OCI-LY3 (cell line): ENCODE measurements around the gene DOC2A.

Experiments
- H2AFZ ChIP-seq: fragments of 200-600, 300-600 bp; shearing (Covaris generic); 2 replicates; pipeline ENCODE4 v1.6.0; 2014; ENCODE audit warnings: antibody characterized with exemption, low read depth, low read length
- H3K27ac ChIP-seq: fragments of 200-600, 300-600 bp; sonication (generic); 2 replicates; pipeline ENCODE4 v1.5.1; 2014; ENCODE audit warnings: mild to moderate bottlenecking, low read length, moderate library complexity, mixed read lengths
- H3K27me3 ChIP-seq: fragments of 200-600, 300-600 bp; sonication (generic); 2 replicates; pipeline ENCODE4 v1.6.1; 2014; ENCODE audit warnings: low read depth, low read length, mixed read lengths
- H3K36me3 ChIP-seq: fragments of 200-600, 300-600 bp; sonication (generic); replicated peaks from 2 replicates; pipeline ENCODE3; 2014; ENCODE audit warnings: low read depth, low read length, mixed read lengths
- H3K4me1 ChIP-seq: fragments of 300-600, 200-600 bp; sonication (generic); 2 replicates; pipeline ENCODE4 v1.6.1; 2014; ENCODE audit warnings: low read length, mixed read lengths
- H3K4me2 ChIP-seq: fragments of 200-600, 300-600 bp; sonication (generic); 2 replicates; pipeline ENCODE4 v1.6.1; 2014; ENCODE audit warnings: low read length, mixed read lengths
- H3K4me3 ChIP-seq: fragments of 300-600, 200-600 bp; sonication (generic); 2 replicates; pipeline ENCODE4 v1.5.1; 2014; ENCODE audit warnings: antibody characterized with exemption, mild to moderate bottlenecking, low read length, moderate library complexity
- H3K79me2 ChIP-seq: fragments of 300-600, 200-600 bp; shearing (Covaris generic); 2 replicates; pipeline ENCODE4 v1.6.1; 2014; ENCODE audit warnings: mild to moderate bottlenecking, low read length, mixed read lengths
- H3K9ac ChIP-seq: fragments of 300-600, 200-600 bp; shearing (Covaris generic); 2 replicates; pipeline ENCODE4 v1.6.0; 2014; ENCODE audit warnings: mild to moderate bottlenecking, low read length, moderate library complexity
- H3K9me3 ChIP-seq: fragments of 200-600, 300-600 bp; shearing (Covaris generic); 2 replicates; pipeline ENCODE4 v1.6.1; 2014; ENCODE audit warnings: low read length, mixed read lengths; ENCODE audit not compliant: insufficient read depth
- H4K20me1 ChIP-seq: fragments of 200-600, 300-600 bp; sonication (generic); 2 replicates; pipeline ENCODE4 v1.6.1; 2016; ENCODE audit warnings: low read length, mixed read lengths; ENCODE audit not compliant: insufficient read depth
- CTCF ChIP-seq: fragments of 200-600, 300-600 bp; sonication (generic); IDR thresholded peaks from 2 replicates; pipeline ENCODE4 v1.5.1; 2014; ENCODE audit warnings: antibody characterized with exemption, low read length, low read depth
- EZH2phosphoT487 ChIP-seq: fragments of 200-600 bp; shearing (Covaris generic); IDR thresholded peaks from 2 replicates; pipeline ENCODE4 v1.6.1; 2018; ENCODE audit warnings: antibody characterized with exemption, mixed run types, low read depth

The DOC2A gene

GRCh38 chr16:29986931-29987330 lies 23.9 kb downstream of the DOC2A start:
- TF ChIP-seq CTCF (no peak), EZH2phosphoT487 (no peak)

GRCh38 chr16:29986231-29986630 lies 24.6 kb downstream of the DOC2A start:
- Histone ChIP-seq H2AFZ (no peak overlapping the region), H3K4me3 (no peak overlapping the region), H3K27me3 (no peaks in the 10 kb centered on the region), H3K4me1 (no peaks in the 10 kb centered on the region), H4K20me1 (no peaks in the 10 kb centered on the region), H3K36me3 (peaks cover 45% of the 10 kb centered on the region), H3K9me3 (no peaks in the 10 kb centered on the region), H3K9ac (no peak overlapping the region), H3K27ac (no peak overlapping the region), H3K4me2 (no peak overlapping the region), H3K79me2 (no peaks in the 10 kb centered on the region)
- TF ChIP-seq CTCF = no peak
- no peak for TF ChIP-seq EZH2phosphoT487

More at GRCh38 chr16:29986931-29987330, 23.9 kb downstream of the DOC2A start:
- Histone ChIP-seq H3K9me3 (no peaks in the 10 kb centered on the region), H2AFZ (no peak overlapping the region), H3K9ac (no peak overlapping the region), H3K4me1 (no peaks in the 10 kb centered on the region), H3K27ac (no peak overlapping the region), H3K36me3 (peaks cover 48% of the 10 kb centered on the region), H3K79me2 (no peaks in the 10 kb centered on the region), H3K4me3 (no peak overlapping the region), H3K4me2 (no peak overlapping the region), H3K27me3 (no peaks in the 10 kb centered on the region), H4K20me1 (no peaks in the 10 kb centered on the region)

DNA sequence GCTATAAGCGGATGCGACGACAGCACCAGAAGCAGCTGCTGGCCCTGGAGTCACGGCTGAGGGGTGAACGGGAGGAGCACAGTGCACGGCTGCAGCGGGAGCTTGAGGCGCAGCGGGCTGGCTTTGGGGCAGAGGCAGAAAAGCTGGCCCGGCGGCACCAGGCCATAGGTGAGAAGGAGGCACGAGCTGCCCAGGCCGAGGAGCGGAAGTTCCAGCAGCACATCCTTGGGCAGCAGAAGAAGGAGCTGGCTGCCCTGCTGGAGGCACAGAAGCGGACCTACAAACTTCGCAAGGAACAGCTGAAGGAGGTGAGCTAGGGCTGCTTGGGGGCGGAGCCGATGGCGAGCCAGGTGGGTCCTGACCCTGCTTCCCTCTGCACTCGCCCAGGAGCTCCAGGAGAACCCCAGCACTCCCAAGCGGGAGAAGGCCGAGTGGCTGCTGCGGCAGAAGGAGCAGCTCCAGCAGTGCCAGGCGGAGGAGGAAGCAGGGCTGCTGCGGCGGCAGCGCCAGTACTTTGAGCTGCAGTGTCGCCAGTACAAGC lies 25.5 kb downstream of the DOC2A start:
- TF ChIP-seq EZH2phosphoT487 = no peak
- H3K4me3 ChIP-seq = no peak overlapping the region
- no peak overlapping the region for H3K27ac ChIP-seq
- no peak overlapping the region for H3K4me2 ChIP-seq
- no peak overlapping the region for H3K9ac ChIP-seq
- no peaks in the 10 kb centered on the region for H3K4me1 ChIP-seq
- H3K36me3 ChIP-seq = peaks cover 50% of the 10 kb centered on the region
- no peaks in the 10 kb centered on the region for H3K79me2 ChIP-seq
- no peaks in the 10 kb centered on the region for H4K20me1 ChIP-seq
- H2AFZ ChIP-seq = no peak overlapping the region
- H3K9me3 ChIP-seq = no peaks in the 10 kb centered on the region
- no peaks in the 10 kb centered on the region for H3K27me3 ChIP-seq

DNA sequence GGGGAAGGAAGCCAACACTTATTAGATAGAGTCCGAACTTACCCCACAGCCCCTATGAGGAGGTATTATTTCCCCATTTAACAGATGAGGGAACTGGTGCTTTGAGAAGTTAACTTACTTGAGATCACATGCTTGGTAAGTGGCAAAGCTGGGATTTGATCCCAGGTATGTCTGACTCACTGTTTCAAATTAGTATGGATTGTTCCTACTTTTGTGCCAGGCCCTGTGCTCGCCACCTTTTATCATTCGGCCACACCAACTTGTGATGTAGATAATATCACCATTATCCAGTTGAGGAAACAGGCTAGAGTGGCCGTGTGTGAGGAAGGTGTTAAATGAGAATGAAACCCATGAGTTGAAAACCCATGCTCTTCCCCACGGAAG lies 26.1 kb downstream of the DOC2A start:
- Histone ChIP-seq H3K4me3 (no peak overlapping the region), H3K27me3 (no peaks in the 10 kb centered on the region), H3K9ac (no peak overlapping the region), H3K4me1 (no peaks in the 10 kb centered on the region), H3K9me3 (no peaks in the 10 kb centered on the region), H4K20me1 (no peaks in the 10 kb centered on the region), H2AFZ (no peak overlapping the region), H3K27ac (no peak overlapping the region), H3K4me2 (no peak overlapping the region), H3K79me2 (no peaks in the 10 kb centered on the region), H3K36me3 (peaks cover 50% of the 10 kb centered on the region)
- TF ChIP-seq EZH2phosphoT487 = no peak
- no peak for TF ChIP-seq CTCF
